Neural crest cell (in vitro differentiated cells): Measurements from ENCODE around the gene TRIM10. TPM values are rescaled to one million over a fixed set of nuclear protein-coding genes. Genes with fewer than 3 reads are reported as not detected.

ENCODE experiments used
- DNase-seq: peaks from one replicate; pipeline ENCODE4 v3.0.0; 2021; ENCODE audit warnings: low read depth, mixed read lengths, low spot score
- H3K27ac Mint-ChIP-seq: one replicate; pipeline ENCODE4 v1.8.0; 2021; ENCODE audit warnings: mild to moderate bottlenecking, mixed read lengths; ENCODE audit not compliant: unreplicated experiment
- H3K27me3 Mint-ChIP-seq: 2 replicates; pipeline ENCODE4 v1.8.0; 2021; ENCODE audit warnings: low read depth, mild to moderate bottlenecking, mixed read lengths
- H3K36me3 Mint-ChIP-seq: 2 replicates; pipeline ENCODE4 v1.8.0; 2021; ENCODE audit warnings: low read depth, mild to moderate bottlenecking, mixed read lengths
- H3K4me1 Mint-ChIP-seq: 2 replicates; pipeline ENCODE4 v1.8.0; 2021; ENCODE audit warnings: mixed read lengths
- H3K4me3 Mint-ChIP-seq: one replicate; pipeline ENCODE4 v1.8.0; 2021; ENCODE audit warnings: mild to moderate bottlenecking, mixed read lengths
- H3K9me3 Mint-ChIP-seq: 2 replicates; pipeline ENCODE4 v1.8.0; 2021; ENCODE audit warnings: mixed read lengths
- CTCF ChIP-seq: fragments of 200-600 bp; sonication (generic); conservative IDR thresholded peaks from 2 replicates; pipeline ENCODE4 v1.5.0; 2021; ENCODE audit warnings: antibody characterized with exemption, mild to moderate bottlenecking
- total RNA-seq: library from RNA; stranded (reverse); gene quantifications from 2 replicates; pipeline ENCODE4 v1.2.1, GENCODE V29; 2021

TRIM10 gene
- total RNA-seq, 1 donor from 2014 or later: not detected

DNA sequence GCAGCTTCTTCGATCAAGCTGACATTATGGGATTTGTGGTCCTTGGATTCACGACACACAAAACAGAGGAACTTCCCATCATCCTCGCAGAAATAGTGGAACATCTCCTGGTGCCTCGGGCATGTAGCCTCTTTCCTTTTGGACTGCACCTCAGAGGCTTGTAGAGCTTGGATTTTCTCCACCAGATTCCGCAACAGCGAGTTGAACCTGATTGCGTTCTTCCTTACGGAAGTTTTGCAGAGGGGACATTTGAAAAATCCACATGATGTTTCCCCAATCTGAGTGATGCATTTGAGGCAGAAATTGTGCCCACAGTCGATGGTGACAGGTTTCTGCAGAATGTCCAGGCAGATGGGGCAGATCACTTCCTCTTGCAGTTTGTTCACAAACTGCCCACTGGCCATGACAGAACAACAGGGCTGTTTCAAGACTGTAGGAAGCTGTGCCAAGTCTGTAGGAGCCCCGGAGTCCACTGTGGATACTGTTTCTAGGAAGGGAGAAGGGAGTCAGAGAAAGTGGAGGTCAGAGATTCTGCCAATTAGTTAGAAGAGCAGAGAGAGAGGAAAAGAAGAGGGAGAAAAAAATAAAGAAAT is 48.5 kb downstream of the TRIM10 start:
- no peaks in the 10 kb centered on the region for H3K36me3 Mint-ChIP-seq
- H3K27me3 Mint-ChIP-seq: peaks cover 81% of the 10 kb centered on the region
- H3K9me3 Mint-ChIP-seq: no peaks in the 10 kb centered on the region
- no peak for DNase-seq
- H3K4me3 Mint-ChIP-seq: no peak overlapping the region
- no peak overlapping the region for H3K27ac Mint-ChIP-seq
- TF ChIP-seq CTCF: no peak
- H3K4me1 Mint-ChIP-seq: no peaks in the 10 kb centered on the region

- no peak overlapping the region for H3K4me3 Mint-ChIP-seq
- no peaks in the 10 kb centered on the region for H3K36me3 Mint-ChIP-seq
- TF ChIP-seq CTCF: no peak
- H3K4me1 Mint-ChIP-seq: no peaks in the 10 kb centered on the region
- DNase-seq: no peak
- H3K27me3 Mint-ChIP-seq: peaks cover 89% of the 10 kb centered on the region
- no peak overlapping the region for H3K27ac Mint-ChIP-seq
- H3K9me3 Mint-ChIP-seq: no peaks in the 10 kb centered on the region
Measured at GRCh38 chr6:30111266-30111856, 49.6 kb downstream of the TRIM10 start.

GRCh38 chr6:30104661-30105060 is 56.4 kb downstream of the TRIM10 start:
- Mint-ChIP-seq H3K9me3 (no peaks in the 10 kb centered on the region), H3K27me3 (peaks cover 92% of the 10 kb centered on the region), H3K4me3 (peak overlapping the region; percentile 16), H3K4me1 (peaks cover 33% of the 10 kb centered on the region), H3K36me3 (no peaks in the 10 kb centered on the region), H3K27ac (no peak overlapping the region)
- TF ChIP-seq CTCF: peak; percentile 13
- DNase-seq: no peak

DNA sequence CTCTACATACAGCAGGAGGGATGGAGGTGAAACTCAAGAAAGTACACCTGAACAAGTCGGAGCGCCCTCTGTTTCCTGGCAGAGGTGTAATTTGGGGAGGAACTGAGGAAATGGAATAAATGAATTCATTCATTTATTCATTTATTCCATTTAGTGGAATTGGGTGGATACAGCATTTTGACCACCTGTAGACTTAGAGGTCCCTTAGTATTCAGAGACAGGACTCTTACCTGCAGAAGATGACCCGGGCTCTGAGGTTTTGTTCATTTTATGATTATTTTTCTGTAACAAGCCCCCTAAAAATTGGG is 57.2 kb downstream of the TRIM10 start:
- Mint-ChIP-seq H3K9me3 (no peaks in the 10 kb centered on the region), H3K4me3 (peak overlapping the region; percentile 88), H3K27ac (no peak overlapping the region), H3K4me1 (peaks cover 34% of the 10 kb centered on the region), H3K27me3 (peaks cover 96% of the 10 kb centered on the region), H3K36me3 (no peaks in the 10 kb centered on the region)
- TF ChIP-seq CTCF: no peak
- DNase-seq: no peak

GRCh38 chr6:30102970-30103871 is 57.8 kb downstream of the TRIM10 start:
- TF ChIP-seq CTCF: peak; percentile 89
- H3K9me3 Mint-ChIP-seq: no peaks in the 10 kb centered on the region
- H3K4me3 Mint-ChIP-seq: peak overlapping the region; percentile 88
- no peaks in the 10 kb centered on the region for H3K36me3 Mint-ChIP-seq
- peak; percentile 78 for DNase-seq
- peaks cover 34% of the 10 kb centered on the region for H3K4me1 Mint-ChIP-seq
- no peak overlapping the region for H3K27ac Mint-ChIP-seq
- H3K27me3 Mint-ChIP-seq: peaks cover 96% of the 10 kb centered on the region
